SK-N-SH (cell line): ENCODE data around the gene TPP1.

Experiments
- CHD2 ChIP-seq: fragments of 150-350 bp; IDR thresholded peaks from 2 replicates; pipeline ENCODE4 v1.6.1; 2018; ENCODE audit warnings: low read length; ENCODE audit not compliant: partially characterized antibody
- CTCF ChIP-seq: fragments of 200-600 bp; sonication (generic); IDR thresholded peaks from 2 replicates; pipeline ENCODE4 v1.6.1; 2017; ENCODE audit warnings: antibody characterized with exemption, mild to moderate bottlenecking, moderate library complexity
- EZH2phosphoT487 ChIP-seq: fragments of 200-600 bp; sonication (generic); IDR thresholded peaks from 2 replicates; pipeline ENCODE4 v1.6.1; 2017; ENCODE audit warnings: low read depth, mixed run types, mild to moderate bottlenecking, antibody characterized with exemption, moderate library complexity, borderline replicate concordance
- REST ChIP-seq: IDR thresholded peaks from 2 replicates; pipeline ENCODE4 v1.6.1; 2012; ENCODE audit warnings: mild to moderate bottlenecking, low read depth, low read length, moderate library complexity
- RXRA ChIP-seq: IDR thresholded peaks from 2 replicates; pipeline ENCODE4 v1.4.0; 2012; ENCODE audit warnings: low read depth, mild to moderate bottlenecking, borderline replicate concordance
- SIN3A ChIP-seq: IDR thresholded peaks from 2 replicates; pipeline ENCODE4 v1.6.1; 2012; ENCODE audit warnings: low read depth, mild to moderate bottlenecking, low read length, moderate library complexity, borderline replicate concordance
- USF2 ChIP-seq: fragments of 150-350 bp; IDR thresholded peaks from 2 replicates; pipeline ENCODE4 v1.6.1; 2017; ENCODE audit warnings: antibody characterized with exemption, low read length, low read depth, borderline replicate concordance
- YY1 ChIP-seq: IDR thresholded peaks from 2 replicates; pipeline ENCODE4 v1.4.0; 2012; ENCODE audit warnings: low read depth, mild to moderate bottlenecking

GRCh38 chr11:6640036-6640984 is 21.1 kb upstream of the TPP1 start:
- TF ChIP-seq CTCF: no peak
- no peak for TF ChIP-seq REST
- no peak for TF ChIP-seq CHD2
- TF ChIP-seq RXRA: no peak
- no peak for TF ChIP-seq SIN3A
- TF ChIP-seq YY1: no peak
- no peak for TF ChIP-seq USF2
- no peak for TF ChIP-seq EZH2phosphoT487
